HEK293 (cell line): Measurements from ENCODE around the gene SLC66A2.

Experiments used
- KLF1 ChIP-seq: fragments of 450-650 bp; formaldehyde crosslinking; IDR thresholded peaks from 2 replicates; pipeline ENCODE4 v1.5.1; 2016; ENCODE audit warnings: missing biosample characterization, missing genetic modification characterization
- KLF16 ChIP-seq: fragments of 450-650 bp; formaldehyde crosslinking; IDR thresholded peaks from 2 replicates; pipeline ENCODE4 v1.5.1; 2017; ENCODE audit warnings: missing biosample characterization, missing genetic modification characterization
- YY1 ChIP-seq: fragments of 450-650 bp; formaldehyde crosslinking; IDR thresholded peaks from 2 replicates; pipeline ENCODE4 v1.5.1; 2018; ENCODE audit warnings: missing biosample characterization, missing genetic modification characterization
- ZBTB1 ChIP-seq: fragments of 450-650 bp; formaldehyde crosslinking; IDR thresholded peaks from 2 replicates; pipeline ENCODE4 v1.5.1; 2016; ENCODE audit warnings: missing biosample characterization, missing genetic modification characterization
- ZBTB21 ChIP-seq: fragments of 450-650 bp; formaldehyde crosslinking; IDR thresholded peaks from 2 replicates; pipeline ENCODE4 v1.5.1; 2017; ENCODE audit warnings: missing biosample characterization, missing genetic modification characterization
- ZBTB8A ChIP-seq: fragments of 450-650 bp; formaldehyde crosslinking; IDR thresholded peaks from 2 replicates; pipeline ENCODE4 v1.5.1; 2016; ENCODE audit warnings: missing biosample characterization, missing genetic modification characterization
- ZNF350 ChIP-seq: fragments of 450-650 bp; formaldehyde crosslinking; IDR thresholded peaks from 2 replicates; pipeline ENCODE4 v1.5.0; 2017; ENCODE audit warnings: missing biosample characterization, mild to moderate bottlenecking, missing genetic modification characterization
- ZNF366 ChIP-seq: fragments of 450-650 bp; formaldehyde crosslinking; conservative IDR thresholded peaks from 2 replicates; pipeline ENCODE4 v1.5.1; 2016; ENCODE audit warnings: missing biosample characterization, missing genetic modification characterization
- ZNF394 ChIP-seq: fragments of 450-650 bp; formaldehyde crosslinking; IDR thresholded peaks from 2 replicates; pipeline ENCODE4 v1.5.1; 2016; ENCODE audit warnings: missing biosample characterization, missing genetic modification characterization, mild to moderate bottlenecking, moderate library complexity, borderline replicate concordance
- ZNF670 ChIP-seq: fragments of 450-650 bp; formaldehyde crosslinking; IDR thresholded peaks from 2 replicates; pipeline ENCODE4 v1.5.1; 2016; ENCODE audit warnings: missing biosample characterization, missing genetic modification characterization, low read depth
- ZSCAN30 ChIP-seq: fragments of 450-650 bp; IDR thresholded peaks from 2 replicates; pipeline ENCODE4 v1.5.1; 2018; ENCODE audit warnings: missing biosample characterization, mild to moderate bottlenecking, missing genetic modification characterization, moderate library complexity
- TF ChIP-seq, protein P1 (sequence below): fragments of 450-650 bp; formaldehyde crosslinking; IDR thresholded peaks from 2 replicates; pipeline ENCODE4 v1.5.1; 2016; ENCODE audit warnings: missing biosample characterization, missing genetic modification characterization
- TF ChIP-seq, protein P2 (sequence below): fragments of 450-650 bp; IDR thresholded peaks from 2 replicates; pipeline ENCODE4 v1.5.1; 2018; ENCODE audit warnings: missing biosample characterization, missing genetic modification characterization
- TF ChIP-seq, protein P3 (sequence below): fragments of 450-650 bp; formaldehyde crosslinking; IDR thresholded peaks from 2 replicates; pipeline ENCODE4 v1.5.1; 2016; ENCODE audit warnings: missing biosample characterization, missing genetic modification characterization, low read depth

DNA sequence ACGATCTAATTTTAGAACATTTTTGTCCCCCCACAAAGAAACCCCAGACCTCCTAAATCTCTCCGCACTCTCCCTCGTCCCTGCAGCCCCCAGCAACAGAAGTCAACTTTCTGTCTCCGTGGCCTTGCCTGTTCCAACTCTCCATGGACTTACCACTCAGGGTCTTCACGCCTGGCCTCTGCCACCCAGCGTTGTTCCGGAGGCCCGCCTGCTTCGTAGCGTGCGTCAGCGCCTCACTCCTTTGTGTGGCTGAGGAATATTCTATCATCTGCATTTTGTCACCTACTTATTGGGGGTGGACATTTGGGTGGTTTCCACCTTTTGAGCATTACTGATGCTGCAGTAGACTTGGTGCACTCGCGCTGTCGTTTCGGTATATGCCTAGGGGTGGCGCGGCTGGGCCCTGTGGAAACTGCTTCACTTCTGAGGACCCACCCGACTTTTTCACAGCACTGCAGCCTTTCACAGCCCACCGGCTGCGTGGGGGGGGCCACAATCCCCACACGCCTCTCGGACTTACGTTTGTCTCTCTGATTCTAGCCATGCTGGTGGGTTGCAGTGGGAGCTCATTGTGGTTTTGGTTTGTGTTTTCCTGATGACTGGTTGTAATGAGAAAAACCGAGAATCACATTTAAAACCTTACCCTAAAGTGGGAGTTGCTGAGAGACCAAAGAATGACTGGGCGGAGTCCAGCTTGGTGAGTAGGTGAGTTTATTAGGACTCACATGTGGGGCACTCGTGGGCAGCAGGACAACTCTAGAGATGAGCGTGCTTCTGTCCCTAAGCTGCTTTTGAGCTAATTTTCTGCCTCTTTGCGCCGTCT lies 11.6 kb upstream of the SLC66A2 start:
- TF ChIP-seq ZSCAN30 (no peak), YY1 (no peak), KLF1 (0 out of 2 replicates have a peak, but pooled peaks have one; percentile 11), ZBTB8A (tag by site-specific recombination) (no peak), ZBTB1 (no peak), ZNF350 (tag by site-specific recombination) (no peak), ZNF394 (tag by site-specific recombination) (no peak), ZNF366 (tag by site-specific recombination) (no peak), ZBTB21 (tag by site-specific recombination) (no peak), KLF16 (tag by site-specific recombination) (no peak), ZNF670 (no peak)
- TF ChIP-seq, protein P1, sequence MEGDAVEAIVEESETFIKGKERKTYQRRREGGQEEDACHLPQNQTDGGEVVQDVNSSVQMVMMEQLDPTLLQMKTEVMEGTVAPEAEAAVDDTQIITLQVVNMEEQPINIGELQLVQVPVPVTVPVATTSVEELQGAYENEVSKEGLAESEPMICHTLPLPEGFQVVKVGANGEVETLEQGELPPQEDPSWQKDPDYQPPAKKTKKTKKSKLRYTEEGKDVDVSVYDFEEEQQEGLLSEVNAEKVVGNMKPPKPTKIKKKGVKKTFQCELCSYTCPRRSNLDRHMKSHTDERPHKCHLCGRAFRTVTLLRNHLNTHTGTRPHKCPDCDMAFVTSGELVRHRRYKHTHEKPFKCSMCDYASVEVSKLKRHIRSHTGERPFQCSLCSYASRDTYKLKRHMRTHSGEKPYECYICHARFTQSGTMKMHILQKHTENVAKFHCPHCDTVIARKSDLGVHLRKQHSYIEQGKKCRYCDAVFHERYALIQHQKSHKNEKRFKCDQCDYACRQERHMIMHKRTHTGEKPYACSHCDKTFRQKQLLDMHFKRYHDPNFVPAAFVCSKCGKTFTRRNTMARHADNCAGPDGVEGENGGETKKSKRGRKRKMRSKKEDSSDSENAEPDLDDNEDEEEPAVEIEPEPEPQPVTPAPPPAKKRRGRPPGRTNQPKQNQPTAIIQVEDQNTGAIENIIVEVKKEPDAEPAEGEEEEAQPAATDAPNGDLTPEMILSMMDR (tag by site-specific recombination), result no peak
- TF ChIP-seq, protein P2, sequence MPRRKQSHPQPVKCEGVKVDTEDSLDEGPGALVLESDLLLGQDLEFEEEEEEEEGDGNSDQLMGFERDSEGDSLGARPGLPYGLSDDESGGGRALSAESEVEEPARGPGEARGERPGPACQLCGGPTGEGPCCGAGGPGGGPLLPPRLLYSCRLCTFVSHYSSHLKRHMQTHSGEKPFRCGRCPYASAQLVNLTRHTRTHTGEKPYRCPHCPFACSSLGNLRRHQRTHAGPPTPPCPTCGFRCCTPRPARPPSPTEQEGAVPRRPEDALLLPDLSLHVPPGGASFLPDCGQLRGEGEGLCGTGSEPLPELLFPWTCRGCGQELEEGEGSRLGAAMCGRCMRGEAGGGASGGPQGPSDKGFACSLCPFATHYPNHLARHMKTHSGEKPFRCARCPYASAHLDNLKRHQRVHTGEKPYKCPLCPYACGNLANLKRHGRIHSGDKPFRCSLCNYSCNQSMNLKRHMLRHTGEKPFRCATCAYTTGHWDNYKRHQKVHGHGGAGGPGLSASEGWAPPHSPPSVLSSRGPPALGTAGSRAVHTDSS (tag by site-specific recombination), result no peak
- TF ChIP-seq, protein P3, sequence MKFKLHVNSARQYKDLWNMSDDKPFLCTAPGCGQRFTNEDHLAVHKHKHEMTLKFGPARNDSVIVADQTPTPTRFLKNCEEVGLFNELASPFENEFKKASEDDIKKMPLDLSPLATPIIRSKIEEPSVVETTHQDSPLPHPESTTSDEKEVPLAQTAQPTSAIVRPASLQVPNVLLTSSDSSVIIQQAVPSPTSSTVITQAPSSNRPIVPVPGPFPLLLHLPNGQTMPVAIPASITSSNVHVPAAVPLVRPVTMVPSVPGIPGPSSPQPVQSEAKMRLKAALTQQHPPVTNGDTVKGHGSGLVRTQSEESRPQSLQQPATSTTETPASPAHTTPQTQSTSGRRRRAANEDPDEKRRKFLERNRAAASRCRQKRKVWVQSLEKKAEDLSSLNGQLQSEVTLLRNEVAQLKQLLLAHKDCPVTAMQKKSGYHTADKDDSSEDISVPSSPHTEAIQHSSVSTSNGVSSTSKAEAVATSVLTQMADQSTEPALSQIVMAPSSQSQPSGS (tag by site-specific recombination), result no peak
